Stimulated activated memory B cell treated with anti-CD40 and anti-IgM and Interleukin-4, amounts not matched to agents 10 μg/mL and 1 μg/mL and 100 μg/mL, for 72 hours (primary cell): ENCODE data around the gene CLDN19.
"Not testable (repeated sequence)": the region's sequence is repeated elsewhere in the genome, so short reads cannot be mapped to it uniquely, and the experiment has no call there.

ENCODE experiments used
- ATAC-seq: fragments of 150-1000 bp; cut with Tn5 transposase; 2 replicates; pipeline ENCODE4 v1.10.0; 2021
- H3K27ac Mint-ChIP-seq: one replicate; pipeline ENCODE4 v1.8.0; 2022; ENCODE audit warnings: mild to moderate bottlenecking, mixed read lengths
- H3K27me3 Mint-ChIP-seq: one replicate; pipeline ENCODE4 v1.8.0; 2022; ENCODE audit warnings: mixed read lengths
- H3K36me3 Mint-ChIP-seq: one replicate; pipeline ENCODE4 v1.8.0; 2022; ENCODE audit warnings: mixed read lengths
- H3K4me1 Mint-ChIP-seq: one replicate; pipeline ENCODE4 v1.8.0; 2022; ENCODE audit warnings: mixed read lengths
- H3K4me3 Mint-ChIP-seq: one replicate; pipeline ENCODE4 v1.8.0; 2022; ENCODE audit warnings: mild to moderate bottlenecking, moderate library complexity, mixed read lengths
- H3K9me3 Mint-ChIP-seq: one replicate; pipeline ENCODE4 v1.8.0; 2022; ENCODE audit warnings: mixed read lengths

The CLDN19 gene

DNA sequence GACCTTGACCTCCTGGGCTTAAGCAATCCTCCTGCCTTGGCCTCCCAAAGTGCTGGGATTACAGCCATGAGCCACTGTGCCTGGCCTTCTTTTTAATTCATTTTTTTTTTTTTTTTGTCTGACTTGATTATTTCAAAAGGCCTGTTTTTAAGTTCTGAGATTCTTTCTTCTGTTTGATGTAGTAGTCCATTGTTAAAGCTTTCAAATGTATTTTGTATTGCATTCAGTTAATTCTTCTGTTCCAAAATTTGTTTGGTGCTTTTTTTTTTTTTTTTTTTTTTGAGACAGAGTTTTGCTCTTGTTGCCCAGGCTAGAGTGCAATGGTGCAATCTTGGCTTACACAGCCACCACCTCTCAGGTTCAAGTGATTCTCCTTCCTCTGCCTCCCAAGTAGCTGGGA is 25.6 kb downstream of the CLDN19 start:
- not testable (repeated sequence) for H3K27me3 Mint-ChIP-seq, H3K27ac Mint-ChIP-seq, H3K4me1 Mint-ChIP-seq, ATAC-seq, H3K4me3 Mint-ChIP-seq
- Mint-ChIP-seq H3K9me3 (peaks cover 20% of the 10 kb centered on the region), H3K36me3 (peaks cover 88% of the 10 kb centered on the region)

DNA sequence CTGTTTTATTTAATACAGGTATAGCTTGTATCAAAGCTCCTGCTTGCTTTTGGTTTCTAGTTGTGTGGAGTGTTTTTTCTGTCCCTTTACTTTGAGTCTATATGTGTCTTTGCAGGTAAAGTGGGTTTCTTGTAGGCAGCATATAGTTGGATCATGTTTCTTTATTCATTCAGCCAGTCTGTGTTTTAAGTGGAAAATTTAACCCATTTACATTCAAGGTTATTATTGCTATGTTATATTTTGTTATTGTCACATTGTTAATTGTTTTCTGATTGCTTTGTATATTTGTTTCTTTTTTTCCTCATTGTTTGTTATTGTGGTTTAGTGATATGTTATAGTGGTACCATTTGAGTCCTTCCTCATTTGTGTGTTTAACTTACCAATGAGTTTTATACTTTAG is 26.7 kb downstream of the CLDN19 start:
- H3K4me1 Mint-ChIP-seq: peaks cover 7% of the 10 kb centered on the region
- peaks cover 20% of the 10 kb centered on the region for H3K9me3 Mint-ChIP-seq
- H3K4me3 Mint-ChIP-seq: no peak overlapping the region
- peaks cover 89% of the 10 kb centered on the region for H3K36me3 Mint-ChIP-seq
- ATAC-seq: no peak
- no peak overlapping the region for H3K27ac Mint-ChIP-seq
- H3K27me3 Mint-ChIP-seq: no peaks in the 10 kb centered on the region

DNA sequence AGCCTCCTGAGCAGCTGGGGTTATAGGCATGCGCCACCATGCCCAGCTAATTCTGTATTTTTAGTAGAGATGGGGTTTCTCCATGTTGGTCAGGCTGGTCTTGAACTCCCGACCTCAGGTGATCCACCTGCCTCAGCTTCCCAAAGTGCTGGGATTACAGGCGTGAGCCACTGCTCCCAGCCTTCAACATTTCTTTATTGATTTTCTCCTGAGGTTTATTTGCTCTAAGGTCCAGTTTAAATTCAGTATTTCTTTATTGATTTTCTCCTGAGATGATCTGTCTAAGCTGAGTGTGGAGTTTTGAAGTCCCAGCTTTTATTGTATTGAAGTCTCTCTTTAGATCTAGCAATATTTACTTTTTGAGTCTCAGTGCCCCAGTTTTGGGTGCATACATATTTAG is 27.2 kb downstream of the CLDN19 start:
- Mint-ChIP-seq H3K9me3 (peaks cover 20% of the 10 kb centered on the region), H3K36me3 (peaks cover 89% of the 10 kb centered on the region)
- H3K4me3 Mint-ChIP-seq, H3K27me3 Mint-ChIP-seq, H3K27ac Mint-ChIP-seq, ATAC-seq, H3K4me1 Mint-ChIP-seq: not testable (repeated sequence)

- Mint-ChIP-seq H3K36me3 (peaks cover 73% of the 10 kb centered on the region), H3K27ac (no peak overlapping the region), H3K9me3 (peaks cover 3% of the 10 kb centered on the region), H3K4me3 (no peak overlapping the region), H3K27me3 (no peaks in the 10 kb centered on the region), H3K4me1 (no peaks in the 10 kb centered on the region)
- no peak for ATAC-seq
These were observed 36.1 kb downstream of the CLDN19 start for GRCh38 chr1:42703888-42704464.

GRCh38 chr1:42700006-42700405 is 40.0 kb downstream of the CLDN19 start:
- H3K36me3 Mint-ChIP-seq: peaks cover 76% of the 10 kb centered on the region
- H3K4me3 Mint-ChIP-seq: no peak overlapping the region
- H3K27ac Mint-ChIP-seq: peak overlapping the region; percentile 45

DNA sequence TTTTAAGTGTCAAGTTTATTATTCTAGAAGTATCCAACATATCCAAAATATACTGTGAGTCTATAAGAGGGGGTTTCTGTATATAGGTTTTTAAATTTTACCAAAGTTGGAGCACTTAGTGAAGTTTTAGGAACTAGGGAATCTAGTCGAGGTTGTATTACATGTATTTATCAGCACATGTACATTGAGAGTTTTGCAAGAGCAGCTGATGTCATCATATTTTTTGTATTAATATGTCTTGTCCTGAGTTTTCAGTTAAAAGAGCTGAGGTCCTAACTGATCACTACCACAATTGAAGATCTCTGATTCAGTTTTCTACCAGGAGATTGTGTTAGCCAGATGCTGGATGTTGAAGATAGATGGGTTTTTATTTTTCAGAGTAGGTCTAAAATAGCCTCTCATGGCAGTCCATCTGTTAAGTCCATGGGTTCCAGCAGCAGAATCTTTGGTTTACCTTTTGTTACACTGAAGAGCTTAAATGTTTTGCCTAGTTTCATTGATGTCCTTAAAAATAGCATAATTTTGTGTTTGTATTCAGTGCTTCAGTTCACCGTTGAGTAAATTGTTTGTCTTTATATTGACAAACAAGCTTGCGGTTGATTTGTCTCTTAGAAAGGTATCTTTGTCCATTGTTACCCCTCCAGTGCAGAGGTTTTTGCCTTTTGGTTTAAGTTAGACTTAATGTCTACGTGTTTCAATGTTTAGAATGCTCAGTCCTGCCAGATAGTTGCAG is 41.8 kb downstream of the CLDN19 start:
- H3K27ac Mint-ChIP-seq: no peak overlapping the region

More at GRCh38 chr1:42700006-42700405, 40.0 kb downstream of the CLDN19 start:
- Mint-ChIP-seq H3K4me1 (peaks cover 10% of the 10 kb centered on the region), H3K9me3 (peaks cover under 1% of the 10 kb centered on the region), H3K27me3 (no peaks in the 10 kb centered on the region)
- ATAC-seq: no peak

DNA sequence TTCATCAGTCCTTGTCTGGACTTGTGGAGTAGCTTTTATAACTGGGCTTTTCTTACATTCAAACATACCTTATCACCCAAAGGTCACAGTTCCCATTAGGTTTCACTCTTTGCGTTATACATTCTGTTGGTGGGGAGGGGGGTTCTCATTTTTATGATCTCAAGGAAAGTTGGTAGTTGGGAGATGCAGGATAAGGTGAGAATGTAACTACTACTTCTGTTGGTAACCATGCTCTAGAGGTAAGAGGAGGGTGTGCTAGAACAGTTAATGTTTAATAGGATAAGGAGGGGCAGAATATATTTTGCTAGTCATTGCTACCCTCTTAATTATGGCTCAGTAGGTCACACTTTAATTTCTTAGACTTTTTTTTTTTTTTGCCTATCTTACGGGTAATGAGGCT is 47.1 kb downstream of the CLDN19 start:
- Mint-ChIP-seq H3K4me1 (peaks cover 61% of the 10 kb centered on the region), H3K27ac (peak overlapping the region; percentile 48), H3K36me3 (peaks cover 47% of the 10 kb centered on the region), H3K27me3 (no peaks in the 10 kb centered on the region), H3K9me3 (no peaks in the 10 kb centered on the region), H3K4me3 (no peak overlapping the region)
- no peak for ATAC-seq

More for the DNA sequence above, 41.8 kb downstream of the CLDN19 start:
- Mint-ChIP-seq H3K4me3 (no peak overlapping the region), H3K27me3 (no peaks in the 10 kb centered on the region), H3K4me1 (peaks cover 13% of the 10 kb centered on the region), H3K9me3 (no peaks in the 10 kb centered on the region), H3K36me3 (peaks cover 71% of the 10 kb centered on the region)
- ATAC-seq: no peak

- Mint-ChIP-seq H3K9me3 (no peaks in the 10 kb centered on the region), H3K36me3 (peaks cover 45% of the 10 kb centered on the region), H3K27me3 (no peaks in the 10 kb centered on the region), H3K27ac (peak overlapping the region; percentile 48), H3K4me3 (no peak overlapping the region), H3K4me1 (peaks cover 66% of the 10 kb centered on the region)
- no peak for ATAC-seq
These were observed 47.6 kb downstream of the CLDN19 start for GRCh38 chr1:42692461-42692860.

DNA sequence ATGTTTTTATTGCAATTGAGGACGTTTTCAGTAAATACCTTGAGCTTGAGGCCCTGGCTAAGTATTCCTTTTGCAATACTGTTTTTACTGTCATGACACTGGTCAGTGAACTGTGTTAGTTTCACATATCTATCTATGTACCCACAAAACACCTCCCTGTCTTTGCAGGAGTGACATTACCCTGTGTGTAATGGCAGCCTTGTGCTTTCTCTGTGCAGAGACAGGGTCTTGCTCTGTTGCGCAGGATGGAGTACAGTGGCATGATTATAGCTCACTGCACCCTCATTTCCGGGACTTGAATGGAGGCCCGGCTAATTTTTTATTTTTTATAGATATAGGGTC is 48.9 kb downstream of the CLDN19 start:
- Mint-ChIP-seq H3K9me3 (no peaks in the 10 kb centered on the region), H3K4me1 (peaks cover 77% of the 10 kb centered on the region), H3K36me3 (peaks cover 35% of the 10 kb centered on the region), H3K27ac (no peak overlapping the region), H3K4me3 (no peak overlapping the region), H3K27me3 (no peaks in the 10 kb centered on the region)
- ATAC-seq: peak; percentile 55

GRCh38 chr1:42690477-42691156 is 49.4 kb downstream of the CLDN19 start:
- no peak overlapping the region for H3K27ac Mint-ChIP-seq
- H3K4me1 Mint-ChIP-seq: peaks cover 75% of the 10 kb centered on the region
- ATAC-seq: no peak
- H3K4me3 Mint-ChIP-seq: peak overlapping the region; percentile 21
- H3K27me3 Mint-ChIP-seq: no peaks in the 10 kb centered on the region
- H3K36me3 Mint-ChIP-seq: peaks cover 31% of the 10 kb centered on the region
- H3K9me3 Mint-ChIP-seq: no peaks in the 10 kb centered on the region

DNA sequence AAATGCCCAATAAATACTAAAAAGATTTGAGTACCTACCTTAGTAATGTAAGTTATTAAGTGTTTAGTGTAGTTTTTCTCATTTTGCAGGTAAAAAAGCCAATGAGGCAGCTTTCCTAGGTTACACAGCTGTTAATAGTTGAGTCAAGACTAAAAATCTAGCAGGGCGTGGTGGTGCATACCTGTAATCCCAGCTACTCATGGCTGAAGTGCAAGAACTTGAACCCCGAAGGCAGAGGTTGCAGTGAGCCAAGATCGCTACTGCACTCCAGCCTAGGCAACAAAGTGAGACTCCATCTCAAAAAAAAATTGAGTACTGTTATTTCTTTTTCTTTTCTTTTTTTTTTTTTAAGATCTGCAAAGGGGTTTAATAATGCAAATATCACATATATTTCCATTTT is 50.1 kb downstream of the CLDN19 start:
- no peak for ATAC-seq
- no peak overlapping the region for H3K4me3 Mint-ChIP-seq
- no peaks in the 10 kb centered on the region for H3K27me3 Mint-ChIP-seq
- H3K9me3 Mint-ChIP-seq: no peaks in the 10 kb centered on the region
- no peak overlapping the region for H3K27ac Mint-ChIP-seq
- peaks cover 78% of the 10 kb centered on the region for H3K4me1 Mint-ChIP-seq
- peaks cover 32% of the 10 kb centered on the region for H3K36me3 Mint-ChIP-seq

GRCh38 chr1:42686418-42686817 is 53.6 kb downstream of the CLDN19 start:
- Mint-ChIP-seq H3K4me3 (no peak overlapping the region), H3K4me1 (peaks cover 80% of the 10 kb centered on the region), H3K27me3 (no peaks in the 10 kb centered on the region), H3K27ac (no peak overlapping the region), H3K36me3 (peaks cover 33% of the 10 kb centered on the region), H3K9me3 (no peaks in the 10 kb centered on the region)
- ATAC-seq: no peak

DNA sequence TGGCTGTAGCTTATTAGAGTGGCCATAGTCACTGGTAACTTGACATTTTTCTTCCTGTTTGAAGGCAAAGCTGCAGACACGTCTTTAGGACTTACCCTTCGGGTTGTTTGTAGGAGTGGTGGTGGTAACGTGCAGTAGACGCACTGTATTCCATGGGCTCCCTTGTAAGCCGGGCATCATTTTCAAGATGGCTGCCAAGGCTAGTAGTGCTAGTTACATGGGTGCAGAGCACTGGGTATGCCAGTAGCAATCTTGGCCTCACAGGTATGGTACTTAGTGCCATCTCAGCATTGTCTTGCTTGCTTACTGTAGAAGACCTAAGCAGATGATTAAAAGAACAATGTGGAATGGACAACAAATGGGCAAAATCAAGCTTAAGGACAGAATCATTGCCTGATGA is 55.9 kb downstream of the CLDN19 start:
- H3K9me3 Mint-ChIP-seq: no peaks in the 10 kb centered on the region
- peak overlapping the region; percentile 99 for H3K27ac Mint-ChIP-seq
- ATAC-seq: no peak
- H3K4me1 Mint-ChIP-seq: peaks cover 76% of the 10 kb centered on the region
- H3K36me3 Mint-ChIP-seq: peaks cover 30% of the 10 kb centered on the region
- peak overlapping the region; percentile 96 for H3K4me3 Mint-ChIP-seq
- no peaks in the 10 kb centered on the region for H3K27me3 Mint-ChIP-seq
